Mammary epithelial cell (primary cell): ENCODE results near the gene PRSS56.

ENCODE experiments used
- EZH2 ChIP-seq: IDR thresholded peaks from 2 replicates; pipeline ENCODE4 v1.6.1; 2012; ENCODE audit warnings: low read length, inconsistent platforms, borderline replicate concordance
- TF ChIP-seq, protein P1 (sequence below), 2 donors: IDR thresholded peaks in 1 of 2; conservative IDR thresholded peaks in 1 of 2; 2 replicates each; pipeline ENCODE4 v1.5.1; 2011 to 2012; ENCODE audit warnings: inconsistent platforms in 2 of 2, low read length in 2 of 2, mild to moderate bottlenecking in 2 of 2, control low read depth in 1 of 2, low read depth in 1 of 2; ENCODE audit not compliant: insufficient read depth in 1 of 2; ENCODE audit errors: extremely low read depth in 1 of 2

DNA sequence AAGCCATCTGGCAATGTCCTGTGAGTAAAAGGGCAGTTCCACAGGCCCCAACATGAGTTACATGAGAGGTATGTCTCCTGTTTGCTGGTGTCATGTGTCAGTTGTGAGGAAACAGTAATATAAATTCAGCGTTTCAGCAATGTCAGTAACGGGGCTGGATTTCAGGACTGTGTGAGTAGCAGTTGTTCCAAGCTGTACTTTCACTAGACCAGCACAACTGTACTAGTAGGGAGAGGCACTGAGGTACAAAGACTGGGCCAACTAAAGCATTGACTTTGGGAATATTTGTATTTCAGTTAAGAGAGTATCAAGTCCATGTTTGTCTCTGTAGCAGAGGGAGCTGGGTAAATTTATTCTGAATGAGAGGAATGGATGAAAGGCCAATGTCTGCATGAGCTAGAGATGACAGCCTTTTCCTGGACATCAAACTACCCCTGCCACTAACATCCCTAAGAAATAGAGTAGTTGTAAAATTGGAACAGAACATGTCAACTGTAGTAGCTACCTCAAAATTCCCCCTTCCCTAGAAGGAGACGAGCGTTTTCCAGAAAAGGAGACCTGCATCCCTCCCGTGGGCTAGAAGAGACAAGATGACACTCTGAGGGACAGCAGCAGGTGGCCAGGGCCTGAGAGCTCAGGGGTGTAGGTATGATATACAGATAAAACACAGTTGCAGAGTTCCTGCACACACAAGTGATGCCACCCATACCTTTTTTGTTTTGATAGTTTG lies 54.7 kb downstream of the PRSS56 start:
- TF ChIP-seq, protein P1, sequence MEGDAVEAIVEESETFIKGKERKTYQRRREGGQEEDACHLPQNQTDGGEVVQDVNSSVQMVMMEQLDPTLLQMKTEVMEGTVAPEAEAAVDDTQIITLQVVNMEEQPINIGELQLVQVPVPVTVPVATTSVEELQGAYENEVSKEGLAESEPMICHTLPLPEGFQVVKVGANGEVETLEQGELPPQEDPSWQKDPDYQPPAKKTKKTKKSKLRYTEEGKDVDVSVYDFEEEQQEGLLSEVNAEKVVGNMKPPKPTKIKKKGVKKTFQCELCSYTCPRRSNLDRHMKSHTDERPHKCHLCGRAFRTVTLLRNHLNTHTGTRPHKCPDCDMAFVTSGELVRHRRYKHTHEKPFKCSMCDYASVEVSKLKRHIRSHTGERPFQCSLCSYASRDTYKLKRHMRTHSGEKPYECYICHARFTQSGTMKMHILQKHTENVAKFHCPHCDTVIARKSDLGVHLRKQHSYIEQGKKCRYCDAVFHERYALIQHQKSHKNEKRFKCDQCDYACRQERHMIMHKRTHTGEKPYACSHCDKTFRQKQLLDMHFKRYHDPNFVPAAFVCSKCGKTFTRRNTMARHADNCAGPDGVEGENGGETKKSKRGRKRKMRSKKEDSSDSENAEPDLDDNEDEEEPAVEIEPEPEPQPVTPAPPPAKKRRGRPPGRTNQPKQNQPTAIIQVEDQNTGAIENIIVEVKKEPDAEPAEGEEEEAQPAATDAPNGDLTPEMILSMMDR (conservative IDR thresholded peaks at IDR 0.05 in 1 of 2, IDR thresholded peaks at IDR 0.05 in 1 of 2; ENCODE audit: extremely low read depth in 1 of 2, insufficient read depth in 1 of 2, low read depth in 1 of 2, low read length in 2 of 2), result no peak
- TF ChIP-seq EZH2, result no peak
